Brain microvascular endothelial cell (primary cell): ENCODE results near the gene PTRH1.
A peak's percentile ranks its signal among the peaks of the same experiment; 100 is the strongest.

Experiments
- DNase-seq: peaks from one replicate; pipeline ENCODE4 v3.0.0-alpha.2; 2020
- H3K27ac ChIP-seq: fragments of 250-450 bp; sonication (Bioruptor Pico); 2 replicates; pipeline ENCODE4 v1.5.1; 2020; ENCODE audit warnings: mild to moderate bottlenecking, moderate library complexity
- H3K27me3 ChIP-seq: fragments of 250-450 bp; sonication (Bioruptor Pico); replicated peaks from 2 replicates; pipeline ENCODE4 v1.5.1; 2020; ENCODE audit warnings: mild to moderate bottlenecking
- H3K36me3 ChIP-seq: fragments of 250-450 bp; sonication (Bioruptor Pico); replicated peaks from 2 replicates; pipeline ENCODE4 v1.5.1; 2020; ENCODE audit warnings: mild to moderate bottlenecking
- H3K4me3 ChIP-seq: 2 replicates; pipeline ENCODE4 v1.5.1; 2011; ENCODE audit warnings: low read depth, mild to moderate bottlenecking, control low read depth, low read length, moderate library complexity
- CTCF ChIP-seq: IDR thresholded peaks from 2 replicates; pipeline ENCODE4 v1.5.1; 2011; ENCODE audit warnings: low read depth, mild to moderate bottlenecking, moderate library complexity, low read length, control low read depth, inconsistent platforms; ENCODE audit errors: missing control alignments
- in situ Hi-C: cut with HindIII; loops from 2 replicates; pipeline ENCODE4 v1.10.0; 2017; ENCODE audit warnings: low sequenced_read_pairs, low pct_ligation_motif_present

The PTRH1 gene

GRCh38 chr9:127715470-127716337 lies at the start of gene PTRH1, which contains the start of gene TTC16:
Gene PTRH1 (minus strand): TSS chr9:127715663. CDS start chr9:127715639, 24 bp downstream.
Gene TTC16 (plus strand): TSS chr9:127716079. CDS start chr9:127716146, 67 bp downstream.
- TF ChIP-seq CTCF, result no peak
- in situ Hi-C loops, result no loop called here
- Histone ChIP-seq H3K36me3 (no peaks in the 10 kb centered on the region), H3K27ac (peak within 1 kb of the TSS; percentile 51), H3K4me3 (peak within 1 kb of the TSS; percentile 81), H3K27me3 (no peaks in the 10 kb centered on the region)
- peak; percentile 90 for DNase-seq

- Histone ChIP-seq H3K27me3 (no peaks in the 10 kb centered on the region), H3K4me3 (no peak overlapping the region), H3K27ac (no peak overlapping the region), H3K36me3 (no peaks in the 10 kb centered on the region)
- in situ Hi-C loops, result loop anchor here (25.0 kb wide), 1 partner anchor 98 kb away; the partner anchor contains the start of gene ENG
- TF ChIP-seq CTCF, result peak; percentile 57
- no peak for DNase-seq
Measured at GRCh38 chr9:127763918-127764384, 48.5 kb upstream of the PTRH1 start.

GRCh38 chr9:127762111-127762676 lies 46.7 kb upstream of the PTRH1 start:
- in situ Hi-C loops, result loop anchor here (25.0 kb wide), 1 partner anchor 100 kb away; the partner anchor contains the start of gene ENG
- Histone ChIP-seq H3K4me3 (no peak overlapping the region), H3K36me3 (no peaks in the 10 kb centered on the region), H3K27me3 (no peaks in the 10 kb centered on the region), H3K27ac (no peak overlapping the region)
- TF ChIP-seq CTCF, result no peak
- DNase-seq, result no peak

GRCh38 chr9:127761491-127761956 lies 46.1 kb upstream of the PTRH1 start:
- no peaks in the 10 kb centered on the region for H3K27me3 ChIP-seq
- in situ Hi-C loops, result loop anchor here (25.0 kb wide), 1 partner anchor 101 kb away; the partner anchor contains the start of gene ENG
- H3K36me3 ChIP-seq, result no peaks in the 10 kb centered on the region

GRCh38 chr9:127761061-127761460 lies 45.6 kb upstream of the PTRH1 start:
- no peak for DNase-seq
- in situ Hi-C loops, result loop anchor here (25.0 kb wide), 1 partner anchor 101 kb away; the partner anchor contains the start of gene ENG
- Histone ChIP-seq H3K27me3 (no peaks in the 10 kb centered on the region), H3K27ac (no peak overlapping the region), H3K4me3 (no peak overlapping the region), H3K36me3 (no peaks in the 10 kb centered on the region)
- no peak for TF ChIP-seq CTCF

More at GRCh38 chr9:127761491-127761956, 46.1 kb upstream of the PTRH1 start:
- H3K27ac ChIP-seq, result no peak overlapping the region
- TF ChIP-seq CTCF, result no peak
- no peak for DNase-seq
- no peak overlapping the region for H3K4me3 ChIP-seq
